GM12873 (cell line): ENCODE results near the gene DOCK10.

ENCODE experiments used
- CTCF ChIP-seq: IDR thresholded peaks from 2 replicates; pipeline ENCODE4 v1.5.1; 2012; ENCODE audit warnings: low read depth, mild to moderate bottlenecking, moderate library complexity, low read length, control low read depth; ENCODE audit not compliant: insufficient read depth; ENCODE audit errors: missing control alignments

The DOCK10 gene

DNA sequence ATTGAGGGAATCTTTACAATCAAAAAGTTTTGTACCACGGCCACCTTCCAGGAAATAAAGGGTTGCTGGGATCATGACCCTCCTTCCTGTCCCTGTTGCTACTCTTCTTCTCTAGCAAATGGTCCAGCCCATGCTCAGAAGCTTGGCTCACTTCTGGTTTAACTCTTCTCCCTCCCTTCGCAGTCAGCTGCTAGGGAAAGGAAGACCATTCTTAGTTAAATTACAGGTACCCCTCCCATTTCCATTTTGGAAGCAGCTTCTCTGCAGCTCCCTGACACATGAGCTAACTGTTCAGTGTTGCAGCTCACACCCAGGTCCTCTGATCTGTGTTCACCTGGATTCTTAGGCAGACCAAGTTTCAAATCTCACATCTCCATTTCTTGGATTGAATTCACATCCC is 100.3 kb downstream of the DOCK10 start:
- TF ChIP-seq CTCF = no peak

DNA sequence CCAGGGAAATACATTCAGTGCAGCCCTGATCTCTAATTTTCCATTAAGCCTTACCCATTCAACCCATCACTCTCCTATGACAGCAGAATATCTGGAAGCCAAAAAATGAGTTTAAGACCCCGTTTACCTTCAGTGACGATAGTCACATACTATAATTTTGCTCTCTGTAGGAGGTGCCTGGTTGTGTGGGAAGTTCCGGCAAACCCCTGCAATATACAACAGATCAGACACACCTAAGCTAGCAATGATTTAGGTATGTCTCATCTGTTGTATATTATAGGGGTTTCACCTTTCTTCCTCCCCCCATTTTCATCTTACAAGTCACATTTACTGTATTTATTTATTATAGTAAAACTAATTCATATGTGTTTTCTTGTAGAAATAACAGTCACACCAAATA is 101.7 kb downstream of the DOCK10 start:
- no peak for TF ChIP-seq CTCF

DNA sequence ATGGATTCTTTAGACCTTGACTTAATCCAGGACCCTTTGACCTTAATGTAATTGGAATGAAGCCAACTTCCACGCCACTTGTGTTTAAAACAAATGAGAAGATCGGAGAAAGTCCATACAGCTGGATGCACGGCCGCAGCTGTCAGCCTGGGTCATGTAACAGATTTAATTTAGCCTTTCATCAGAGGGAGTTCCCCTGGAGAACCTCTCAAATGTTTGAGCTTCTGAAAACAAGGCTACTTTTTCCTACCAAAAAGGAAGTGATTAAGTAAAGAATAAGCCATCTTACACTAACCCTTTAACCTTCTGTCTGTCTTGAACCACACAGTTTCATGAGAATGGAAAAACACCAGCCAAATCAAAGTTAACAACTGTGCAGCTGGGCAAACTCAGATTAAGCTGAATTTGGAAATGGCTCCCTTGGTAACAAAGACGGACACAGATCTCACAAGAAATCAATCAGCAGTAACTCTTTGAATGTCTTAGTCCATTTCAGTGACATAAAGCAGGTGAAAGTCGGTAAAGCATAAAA is 103.6 kb downstream of the DOCK10 start:
- no peak for TF ChIP-seq CTCF

- no peak for TF ChIP-seq CTCF
Observed at GRCh38 chr2:224937887-224938286, 104.4 kb downstream of the DOCK10 start.

GRCh38 chr2:224934526-224935188 is 107.6 kb downstream of the DOCK10 start:
- TF ChIP-seq CTCF = no peak

DNA sequence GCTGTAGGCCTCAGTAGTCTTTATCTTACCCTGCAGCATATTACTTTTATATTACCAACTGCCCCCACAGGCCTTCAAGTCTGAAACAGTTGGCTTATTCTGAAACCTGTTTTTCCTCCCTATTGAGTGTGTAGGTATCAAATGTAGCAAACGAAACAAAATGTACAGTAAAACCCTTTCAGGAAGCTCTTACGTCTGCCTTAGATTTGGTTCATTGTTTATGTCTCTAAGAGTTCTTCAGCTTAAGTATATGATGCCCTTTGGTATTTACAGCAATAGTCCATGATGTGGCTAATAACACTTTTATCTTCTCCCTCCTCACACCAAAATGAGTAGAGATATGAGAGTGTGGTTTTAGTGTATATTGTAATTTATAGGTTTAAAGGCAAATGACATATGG is 108.8 kb downstream of the DOCK10 start:
- TF ChIP-seq CTCF = no peak

DNA sequence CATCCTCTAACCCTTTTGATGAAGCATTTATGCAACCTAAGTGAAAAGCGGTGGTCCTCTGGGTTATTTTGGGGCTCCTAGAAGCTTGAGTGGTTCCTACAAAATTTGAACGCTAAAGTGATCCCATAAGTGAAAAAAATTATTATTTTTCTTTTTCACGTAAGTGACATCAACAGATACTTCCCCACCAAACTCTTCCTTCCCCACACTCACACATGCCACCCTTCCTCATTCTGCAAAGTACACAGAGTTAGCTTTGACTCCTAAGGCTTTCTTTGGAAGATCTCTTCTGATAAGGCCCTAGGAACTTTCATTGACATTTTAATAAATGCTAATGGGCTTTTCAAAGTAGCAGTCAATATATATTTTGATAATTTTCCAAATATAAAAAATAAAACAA is 109.7 kb downstream of the DOCK10 start:
- no peak for TF ChIP-seq CTCF
